ENCODE measurements around the gene RPLP2.

Gene RPLP2

DNA sequence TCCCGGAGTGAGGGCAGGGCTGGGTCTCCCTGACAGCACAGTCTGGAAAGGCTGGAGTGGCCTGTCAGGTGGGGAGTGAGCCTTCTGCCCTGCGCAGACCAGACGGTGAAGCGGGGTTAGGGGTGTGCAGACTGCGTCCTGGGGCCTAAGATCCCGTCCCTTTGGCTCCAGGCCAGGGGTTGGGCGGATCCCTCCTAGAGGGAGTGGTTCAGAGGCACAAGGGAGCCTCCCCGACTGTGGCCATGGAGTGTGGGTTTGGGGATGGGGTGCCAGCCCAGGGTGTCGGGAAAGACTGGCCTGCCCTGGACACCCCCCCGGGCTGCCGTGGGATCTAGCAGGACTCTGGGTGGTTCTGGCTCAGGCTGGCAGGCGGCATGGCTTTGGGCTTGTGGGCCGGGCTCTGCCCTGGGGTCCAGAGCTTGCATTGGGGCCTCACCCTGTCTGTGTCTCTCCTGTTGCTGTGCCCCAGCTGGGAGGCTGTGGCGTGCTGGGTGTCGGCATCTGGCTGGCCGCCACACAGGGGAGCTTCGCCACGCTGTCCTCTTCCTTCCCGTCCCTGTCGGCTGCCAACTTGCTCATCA lies 52.4 kb downstream of the RPLP2 start:
- no peak for DNase-seq (ENCODE audit: low read depth in 1 of 2, low spot score in 1 of 2)
